GM12801 (cell line): ENCODE data around the gene NPEPL1.

Experiments used
- CTCF ChIP-seq: IDR thresholded peaks from one replicate; pipeline ENCODE4 v1.5.1; 2011; ENCODE audit warnings: control low read depth; ENCODE audit not compliant: insufficient read length; ENCODE audit errors: extremely low read depth

The NPEPL1 gene

GRCh38 chr20:58660855-58661597, 31.6 kb upstream of the NPEPL1 start:
- no peak for TF ChIP-seq CTCF

GRCh38 chr20:58661598-58662473, 30.8 kb upstream of the NPEPL1 start:
- TF ChIP-seq CTCF, result no peak

GRCh38 chr20:58664331-58664730, 28.3 kb upstream of the NPEPL1 start:
- no peak for TF ChIP-seq CTCF

- no peak for TF ChIP-seq CTCF
These were observed 27.7 kb upstream of the NPEPL1 start for GRCh38 chr20:58664883-58665282.

GRCh38 chr20:58665606-58666005, 27.0 kb upstream of the NPEPL1 start:
- no peak for TF ChIP-seq CTCF

- no peak for TF ChIP-seq CTCF
These were observed 25.9 kb upstream of the NPEPL1 start for GRCh38 chr20:58666702-58667101.

- TF ChIP-seq CTCF, result no peak
These were observed 24.6 kb upstream of the NPEPL1 start for GRCh38 chr20:58667975-58668374.
